Spinal cord (tissue), 10 donors: Measurements from ENCODE around the gene GADL1. TPM values are rescaled to one million over a fixed set of nuclear protein-coding genes. Genes with fewer than 3 reads are reported as not detected.

ENCODE experiments used
- DNase-seq, 6 donors: peaks; one replicate each; pipeline versions ENCODE4 v3.0.0 to v3.0.0-alpha.2; 2013 to 2015; ENCODE audit warnings: low spot score in 6 of 6, low read depth in 4 of 6
- H3K27ac ChIP-seq: one replicate; pipeline ENCODE4 v1.5.1; 2013; ENCODE audit warnings: low read depth, low read length, control low read depth
- H3K27me3 ChIP-seq: one replicate; pipeline ENCODE4 v1.6.1; 2013; ENCODE audit warnings: low read length; ENCODE audit not compliant: control insufficient read depth, insufficient read depth
- H3K36me3 ChIP-seq: one replicate; pipeline ENCODE4 v1.6.1; 2013; ENCODE audit warnings: low read length; ENCODE audit not compliant: control insufficient read depth, insufficient read depth
- H3K4me1 ChIP-seq: one replicate; pipeline ENCODE4 v1.6.1; 2013; ENCODE audit warnings: low read length; ENCODE audit not compliant: control insufficient read depth, insufficient read depth
- H3K4me3 ChIP-seq: one replicate; pipeline ENCODE4 v1.5.1; 2013; ENCODE audit warnings: low read depth, low read length, control low read depth
- H3K9me3 ChIP-seq: one replicate; pipeline ENCODE4 v1.6.1; 2013; ENCODE audit warnings: low read length; ENCODE audit not compliant: control insufficient read depth, insufficient read depth
- WGBS: methylation state at CpG from one replicate; pipeline ENCODE4 v1.1.5; 2013; ENCODE audit warnings: missing lambda C conversion rate; ENCODE audit not compliant: insufficient coverage; 5-methylcytosine and 5-hydroxymethylcytosine counted together
- polyA plus RNA-seq, 2 donors: library from polyadenylated mRNA; unstranded; fragments of 120-200 nt; gene quantifications; one replicate each; pipeline ENCODE4 v1.2.1, GENCODE V29; 2013; ENCODE audit not compliant: insufficient read length in 2 of 2
- total RNA-seq, 2 donors: library from RNA; depleted of rRNA in 1 of 2; stranded (reverse); fragments of 120-200 nt in 1 of 2; fragments of >200 nt in 1 of 2; gene quantifications; one replicate each; pipeline versions ENCODE4 v1.2.3 to v1.2.4, GENCODE V29; 2013 to 2014
- donor health status: healthy.

Gene GADL1
- total and polyA plus RNA-seq, 4 donors: 0.21 to 0.79 (median 0.48) TPM

- no peaks in the 10 kb centered on the region for H3K4me1 ChIP-seq
- no peak overlapping the region for H3K27ac ChIP-seq
- DNase-seq: no peak
- no peaks in the 10 kb centered on the region for H3K36me3 ChIP-seq
- no peaks in the 10 kb centered on the region for H3K9me3 ChIP-seq
- H3K4me3 ChIP-seq: no peak overlapping the region
- WGBS: 94% methylated on average over 3 of the region's 3 CpGs
- no peaks in the 10 kb centered on the region for H3K27me3 ChIP-seq
Observed at GRCh38 chr3:30724863-30725262, 169.6 kb downstream of the GADL1 start.

GRCh38 chr3:30723211-30723610 is 171.2 kb downstream of the GADL1 start:
- no peak overlapping the region for H3K4me3 ChIP-seq
- H3K27ac ChIP-seq: no peak overlapping the region
- no peaks in the 10 kb centered on the region for H3K27me3 ChIP-seq
- H3K9me3 ChIP-seq: no peaks in the 10 kb centered on the region
- 100% methylated on average over 1 of the region's 1 CpG for WGBS
- no peaks in the 10 kb centered on the region for H3K4me1 ChIP-seq
- H3K36me3 ChIP-seq: no peaks in the 10 kb centered on the region
- no peak for DNase-seq

- no peak overlapping the region for H3K27ac ChIP-seq
- no peaks in the 10 kb centered on the region for H3K36me3 ChIP-seq
- DNase-seq: no peak
- H3K4me3 ChIP-seq: no peak overlapping the region
- H3K9me3 ChIP-seq: peaks cover under 1% of the 10 kb centered on the region
- 79% methylated on average over 1 of the region's 2 CpGs for WGBS
- no peaks in the 10 kb centered on the region for H3K4me1 ChIP-seq
- no peaks in the 10 kb centered on the region for H3K27me3 ChIP-seq
Observed at GRCh38 chr3:30721314-30721634, 173.2 kb downstream of the GADL1 start.

GRCh38 chr3:30720586-30721313 is 173.7 kb downstream of the GADL1 start:
- H3K36me3 ChIP-seq: no peaks in the 10 kb centered on the region
- 89% methylated on average over 5 of the region's 5 CpGs for WGBS
- no peaks in the 10 kb centered on the region for H3K27me3 ChIP-seq
- no peak overlapping the region for H3K4me3 ChIP-seq
- H3K27ac ChIP-seq: no peak overlapping the region
- peaks cover 2% of the 10 kb centered on the region for H3K9me3 ChIP-seq
- H3K4me1 ChIP-seq: no peaks in the 10 kb centered on the region
- no peak for DNase-seq

- peaks cover 2% of the 10 kb centered on the region for H3K9me3 ChIP-seq
- no peaks in the 10 kb centered on the region for H3K4me1 ChIP-seq
- H3K36me3 ChIP-seq: no peaks in the 10 kb centered on the region
- 100% methylated on average over 1 of the region's 3 CpGs for WGBS
- no peak for DNase-seq
- no peak overlapping the region for H3K27ac ChIP-seq
- no peak overlapping the region for H3K4me3 ChIP-seq
- H3K27me3 ChIP-seq: no peaks in the 10 kb centered on the region
Observed at GRCh38 chr3:30719536-30719935, 174.9 kb downstream of the GADL1 start.

GRCh38 chr3:30713885-30714503 is 180.5 kb downstream of the GADL1 start:
- no peaks in the 10 kb centered on the region for H3K4me1 ChIP-seq
- no peak overlapping the region for H3K4me3 ChIP-seq
- no peak overlapping the region for H3K27ac ChIP-seq
- WGBS: no CpG with 5 or more reads among the region's 3 CpGs
- H3K36me3 ChIP-seq: no peaks in the 10 kb centered on the region
- H3K27me3 ChIP-seq: no peaks in the 10 kb centered on the region
- peaks cover 2% of the 10 kb centered on the region for H3K9me3 ChIP-seq
- DNase-seq: no peak

GRCh38 chr3:30712991-30713390 is 181.5 kb downstream of the GADL1 start:
- no peaks in the 10 kb centered on the region for H3K27me3 ChIP-seq
- no peak overlapping the region for H3K27ac ChIP-seq
- no peaks in the 10 kb centered on the region for H3K4me1 ChIP-seq
- peaks cover 2% of the 10 kb centered on the region for H3K9me3 ChIP-seq
- no peaks in the 10 kb centered on the region for H3K36me3 ChIP-seq
- DNase-seq: no peak
- H3K4me3 ChIP-seq: no peak overlapping the region
- no CpG with 5 or more reads among the region's 4 CpGs for WGBS

GRCh38 chr3:30711867-30712266 is 182.6 kb downstream of the GADL1 start:
- no peak overlapping the region for H3K27ac ChIP-seq
- no peaks in the 10 kb centered on the region for H3K27me3 ChIP-seq
- no CpG with 5 or more reads among the region's 2 CpGs for WGBS
- H3K9me3 ChIP-seq: peaks cover 2% of the 10 kb centered on the region
- H3K4me1 ChIP-seq: no peaks in the 10 kb centered on the region
- no peak overlapping the region for H3K4me3 ChIP-seq
- DNase-seq: no peak
- H3K36me3 ChIP-seq: no peaks in the 10 kb centered on the region

- Histone ChIP-seq H3K27me3 (no peaks in the 10 kb centered on the region), H3K4me1 (no peaks in the 10 kb centered on the region), H3K9me3 (peaks cover under 1% of the 10 kb centered on the region), H3K4me3 (no peak overlapping the region), H3K36me3 (no peaks in the 10 kb centered on the region), H3K27ac (no peak overlapping the region)
- DNase-seq: no peak
Observed at GRCh38 chr3:30711151-30711550, 183.3 kb downstream of the GADL1 start.

GRCh38 chr3:30710017-30710416 is 184.4 kb downstream of the GADL1 start:
- Histone ChIP-seq H3K27ac (no peak overlapping the region), H3K36me3 (no peaks in the 10 kb centered on the region), H3K4me3 (no peak overlapping the region), H3K4me1 (no peaks in the 10 kb centered on the region), H3K27me3 (no peaks in the 10 kb centered on the region), H3K9me3 (no peaks in the 10 kb centered on the region)
- DNase-seq: no peak
- WGBS: 70% methylated on average over 2 of the region's 7 CpGs
